Thyroid gland (tissue), 4 donors: ENCODE measurements around the gene LRFN4.

Experiments used
- POLR2A ChIP-seq, 2 donors: fragments of 450-650 bp; IDR thresholded peaks; one replicate each; pipeline ENCODE4 v1.6.1; 2017; ENCODE audit warnings: antibody characterized with exemption in 2 of 2, mild to moderate bottlenecking in 2 of 2, moderate library complexity in 1 of 2
- TF ChIP-seq, protein P1 (sequence below), 6 experiments: fragments of 200-600 bp in 3 of 6; fragments of 450-650 bp in 3 of 6; sonication (generic) in 3 of 6; IDR thresholded peaks; one replicate each; pipeline ENCODE4 v1.5.1; 2016 to 2019; ENCODE audit warnings: antibody characterized with exemption in 6 of 6, mild to moderate bottlenecking in 2 of 6, inconsistent platforms in 1 of 6, moderate library complexity in 1 of 6

DNA sequence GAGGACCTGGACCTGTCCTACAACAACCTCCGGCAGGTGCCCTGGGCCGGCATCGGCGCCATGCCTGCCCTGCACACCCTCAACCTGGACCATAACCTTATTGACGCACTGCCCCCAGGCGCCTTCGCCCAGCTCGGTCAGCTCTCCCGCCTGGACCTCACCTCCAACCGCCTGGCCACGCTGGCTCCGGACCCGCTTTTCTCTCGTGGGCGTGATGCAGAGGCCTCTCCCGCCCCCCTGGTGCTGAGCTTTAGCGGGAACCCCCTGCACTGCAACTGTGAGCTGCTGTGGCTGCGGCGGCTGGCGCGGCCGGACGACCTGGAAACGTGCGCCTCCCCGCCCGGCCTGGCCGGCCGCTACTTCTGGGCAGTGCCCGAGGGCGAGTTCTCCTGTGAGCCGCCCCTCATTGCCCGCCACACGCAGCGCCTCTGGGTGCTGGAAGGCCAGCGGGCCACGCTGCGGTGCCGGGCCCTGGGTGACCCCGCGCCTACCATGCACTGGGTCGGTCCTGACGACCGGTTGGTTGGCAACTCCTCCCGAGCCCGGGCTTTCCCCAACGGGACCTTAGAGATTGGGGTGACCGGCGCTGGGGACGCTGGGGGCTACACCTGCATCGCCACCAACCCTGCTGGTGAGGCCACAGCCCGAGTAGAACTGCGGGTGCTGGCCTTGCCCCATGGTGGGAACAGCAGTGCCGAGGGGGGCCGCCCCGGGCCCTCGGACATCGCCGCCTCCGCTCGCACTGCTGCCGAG lies 1.5 kb downstream of the LRFN4 start:
- TF ChIP-seq, protein P1, sequence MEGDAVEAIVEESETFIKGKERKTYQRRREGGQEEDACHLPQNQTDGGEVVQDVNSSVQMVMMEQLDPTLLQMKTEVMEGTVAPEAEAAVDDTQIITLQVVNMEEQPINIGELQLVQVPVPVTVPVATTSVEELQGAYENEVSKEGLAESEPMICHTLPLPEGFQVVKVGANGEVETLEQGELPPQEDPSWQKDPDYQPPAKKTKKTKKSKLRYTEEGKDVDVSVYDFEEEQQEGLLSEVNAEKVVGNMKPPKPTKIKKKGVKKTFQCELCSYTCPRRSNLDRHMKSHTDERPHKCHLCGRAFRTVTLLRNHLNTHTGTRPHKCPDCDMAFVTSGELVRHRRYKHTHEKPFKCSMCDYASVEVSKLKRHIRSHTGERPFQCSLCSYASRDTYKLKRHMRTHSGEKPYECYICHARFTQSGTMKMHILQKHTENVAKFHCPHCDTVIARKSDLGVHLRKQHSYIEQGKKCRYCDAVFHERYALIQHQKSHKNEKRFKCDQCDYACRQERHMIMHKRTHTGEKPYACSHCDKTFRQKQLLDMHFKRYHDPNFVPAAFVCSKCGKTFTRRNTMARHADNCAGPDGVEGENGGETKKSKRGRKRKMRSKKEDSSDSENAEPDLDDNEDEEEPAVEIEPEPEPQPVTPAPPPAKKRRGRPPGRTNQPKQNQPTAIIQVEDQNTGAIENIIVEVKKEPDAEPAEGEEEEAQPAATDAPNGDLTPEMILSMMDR (IDR thresholded peaks at IDR 0.05): no peak
- TF ChIP-seq POLR2A (IDR thresholded peaks at IDR 0.05): no peak
